ENCODE data around the gene ANKS1B. TPM values are rescaled to one million over a fixed set of nuclear protein-coding genes. Genes with fewer than 3 reads are reported as not detected.

Gene ANKS1B
- total RNA-seq, 1 experiment from 2014 or later: 5.8 TPM

GRCh38 chr12:98948343-98948949 is 1036.3 kb downstream of the ANKS1B start:
- Mint-ChIP-seq H3K27ac (no peak overlapping the region), H3K4me1 (peaks cover 7% of the 10 kb centered on the region), H3K36me3 (no peaks in the 10 kb centered on the region), H3K9me3 (no peaks in the 10 kb centered on the region), H3K27me3 (ENCODE audit: low read depth) (no peaks in the 10 kb centered on the region; the same call in 1 of the 2 replicates), H3K4me3 (no peak overlapping the region)
- ChIA-PET CTCF (interaction anchor here (0.5 to 1.8 kb wide), 3 partner anchors 49 to 87 kb away, joined by 3 to 6 read pairs (median 3); no protein-coding TSS in a partner anchor), POLR2A (no interaction called here)
- TF ChIP-seq ZNF425 (CRISPR knock-in tag; conservative IDR thresholded peaks at IDR 0.05) (no peak), IRF1 (CRISPR knock-in tag; IDR thresholded peaks at IDR 0.05) (no peak), CDX4 (CRISPR knock-in tag; IDR thresholded peaks at IDR 0.05; ENCODE audit: borderline replicate concordance) (no peak), ATF1 (CRISPR knock-in tag; IDR thresholded peaks at IDR 0.05) (no peak), TEAD4 (CRISPR knock-in tag; IDR thresholded peaks at IDR 0.05) (no peak), ATF2 (CRISPR knock-in tag; IDR thresholded peaks at IDR 0.05; ENCODE audit: borderline replicate concordance, low read depth) (no peak), ZNF671 (CRISPR knock-in tag; IDR thresholded peaks at IDR 0.05) (no peak)
- ATAC-seq (no peak), DNase-seq (ENCODE audit: low spot score) (no peak)

GRCh38 chr12:98945864-98946263 is 1038.9 kb downstream of the ANKS1B start:
- DNase-seq (ENCODE audit: low spot score) (no peak), ATAC-seq (no peak)
- Mint-ChIP-seq H3K27ac (no peak overlapping the region), H3K9me3 (no peaks in the 10 kb centered on the region), H3K4me3 (no peak overlapping the region), H3K4me1 (peaks cover 7% of the 10 kb centered on the region), H3K27me3 (ENCODE audit: low read depth) (no peaks in the 10 kb centered on the region; the same call in 1 of the 2 replicates), H3K36me3 (no peaks in the 10 kb centered on the region)
- ChIA-PET POLR2A (interaction anchor here (0.6 kb wide), 1 partner anchor 20 kb away, joined by 3 read pairs; no protein-coding TSS in a partner anchor), CTCF (interaction anchor here (1.3 kb wide), 1 partner anchor 379 kb away, joined by 5 read pairs; no protein-coding TSS in a partner anchor)
- TF ChIP-seq CDX4 (CRISPR knock-in tag; IDR thresholded peaks at IDR 0.05; ENCODE audit: borderline replicate concordance): no peak
- no peak for TF ChIP-seq CREM (CRISPR knock-in tag; IDR thresholded peaks at IDR 0.05)
- no peak for TF ChIP-seq FOXP4 (CRISPR knock-in tag; IDR thresholded peaks at IDR 0.05)
- TF ChIP-seq ATF3 (CRISPR knock-in tag; conservative IDR thresholded peaks at IDR 0.05): no peak
- TF ChIP-seq AR (CRISPR knock-in tag; IDR thresholded peaks at IDR 0.05): no peak
- no peak for TF ChIP-seq ETV6 (CRISPR knock-in tag; IDR thresholded peaks at IDR 0.05)
- no peak for TF ChIP-seq ZNF512 (CRISPR knock-in tag; IDR thresholded peaks at IDR 0.05; ENCODE audit: borderline replicate concordance)
- no peak for TF ChIP-seq PREB (CRISPR knock-in tag; IDR thresholded peaks at IDR 0.05; ENCODE audit: borderline replicate concordance)
